ENCODE data around the gene NUP107. TPM values are rescaled to one million over a fixed set of nuclear protein-coding genes. Genes with fewer than 3 reads are reported as not detected.

NUP107 gene
- total RNA-seq, 1 donor from 2014 or later = 51.1 TPM

- no peak overlapping the region for H3K4me3 ChIP-seq (ENCODE audit: low read depth, low read length)
- no peaks in the 10 kb centered on the region for H3K27me3 ChIP-seq (ENCODE audit: control insufficient read depth, insufficient read depth, low read length)
- H3K36me3 ChIP-seq (ENCODE audit: control insufficient read depth, insufficient read depth, low read length) = no peaks in the 10 kb centered on the region
- no peak for TF ChIP-seq CTCF (IDR thresholded peaks at IDR 0.05; ENCODE audit: insufficient read depth, low read length, poor library complexity, severe bottlenecking)
- no peak for DNase-seq (ENCODE audit: low read depth)
These were observed 75.3 kb downstream of the NUP107 start for GRCh38 chr12:68761901-68762630.

GRCh38 chr12:68762691-68763090 is 75.9 kb downstream of the NUP107 start:
- no peak for TF ChIP-seq CTCF (IDR thresholded peaks at IDR 0.05; ENCODE audit: insufficient read depth, low read length, poor library complexity, severe bottlenecking)
- DNase-seq (ENCODE audit: low read depth) = no peak
- Histone ChIP-seq H3K27me3 (ENCODE audit: control insufficient read depth, insufficient read depth, low read length) (no peaks in the 10 kb centered on the region), H3K4me3 (ENCODE audit: low read depth, low read length) (no peak overlapping the region), H3K36me3 (ENCODE audit: control insufficient read depth, insufficient read depth, low read length) (no peaks in the 10 kb centered on the region)

GRCh38 chr12:68765696-68766095 is 78.9 kb downstream of the NUP107 start:
- TF ChIP-seq CTCF (IDR thresholded peaks at IDR 0.05; ENCODE audit: insufficient read depth, low read length, poor library complexity, severe bottlenecking) = no peak
- DNase-seq (ENCODE audit: low read depth) = no peak
- Histone ChIP-seq H3K4me3 (ENCODE audit: low read depth, low read length) (no peak overlapping the region), H3K36me3 (ENCODE audit: control insufficient read depth, insufficient read depth, low read length) (no peaks in the 10 kb centered on the region), H3K27me3 (ENCODE audit: control insufficient read depth, insufficient read depth, low read length) (no peaks in the 10 kb centered on the region)

GRCh38 chr12:68766646-68767045 is 79.9 kb downstream of the NUP107 start:
- Histone ChIP-seq H3K4me3 (ENCODE audit: low read depth, low read length) (no peak overlapping the region), H3K36me3 (ENCODE audit: control insufficient read depth, insufficient read depth, low read length) (no peaks in the 10 kb centered on the region), H3K27me3 (ENCODE audit: control insufficient read depth, insufficient read depth, low read length) (no peaks in the 10 kb centered on the region)
- no peak for DNase-seq (ENCODE audit: low read depth)
- TF ChIP-seq CTCF (IDR thresholded peaks at IDR 0.05; ENCODE audit: insufficient read depth, low read length, poor library complexity, severe bottlenecking) = no peak

GRCh38 chr12:68767191-68767590 is 80.4 kb downstream of the NUP107 start:
- Histone ChIP-seq H3K27me3 (ENCODE audit: control insufficient read depth, insufficient read depth, low read length) (no peaks in the 10 kb centered on the region), H3K4me3 (ENCODE audit: low read depth, low read length) (no peak overlapping the region), H3K36me3 (ENCODE audit: control insufficient read depth, insufficient read depth, low read length) (no peaks in the 10 kb centered on the region)
- TF ChIP-seq CTCF (IDR thresholded peaks at IDR 0.05; ENCODE audit: insufficient read depth, low read length, poor library complexity, severe bottlenecking) = no peak
- DNase-seq (ENCODE audit: low read depth) = no peak

GRCh38 chr12:68768431-68768939 is 81.7 kb downstream of the NUP107 start:
- Histone ChIP-seq H3K4me3 (ENCODE audit: low read depth, low read length) (no peak overlapping the region), H3K36me3 (ENCODE audit: control insufficient read depth, insufficient read depth, low read length) (no peaks in the 10 kb centered on the region), H3K27me3 (ENCODE audit: control insufficient read depth, insufficient read depth, low read length) (no peaks in the 10 kb centered on the region)
- DNase-seq (ENCODE audit: low read depth) = no peak
- no peak for TF ChIP-seq CTCF (IDR thresholded peaks at IDR 0.05; ENCODE audit: insufficient read depth, low read length, poor library complexity, severe bottlenecking)

Data from kidney epithelial cell (primary cell).